H1 (cell line): ENCODE measurements around the gene CYP2F1. TPM values are rescaled to one million over a fixed set of nuclear protein-coding genes. Genes with fewer than 3 reads are reported as not detected.

Experiments used
- CTCF ChIA-PET: fragments of 300-600 bp; sonication (Branson Sonifier 250); formaldehyde crosslinking; loops from one replicate; lab custom pipeline; 2021; ENCODE audit not compliant: partially characterized antibody; lab: Charles Lee
- POLR2A ChIA-PET: fragments of 300-600 bp; sonication (Branson Sonifier 250); formaldehyde crosslinking; loops from one replicate; lab custom pipeline; 2021; ENCODE audit warnings: inconsistent platforms; ENCODE audit not compliant: partially characterized antibody; lab: Charles Lee
- DNase-seq, 2 experiments: peaks; one replicate each; pipeline versions ENCODE4 v3.0.0 to v3.0.0-alpha.2; 2010 to 2022; ENCODE audit warnings: low spot score in 2 of 2, low read depth in 1 of 2, mixed read lengths in 1 of 2
- FAIRE-seq: peaks from 2 replicates; lab custom pipeline; 2011; peaks lifted over from hg19 to GRCh38; lab: Jason Lieb, UNC
- H2AFZ ChIP-seq: 2 replicates; pipeline ENCODE4 v1.8.1; 2012; ENCODE audit warnings: low read length, inconsistent platforms
- H2AK5ac ChIP-seq: 2 replicates; pipeline ENCODE4 v1.6.1; 2013; ENCODE audit warnings: low read depth, low read length
- H2BK120ac ChIP-seq: replicated peaks from 2 replicates; pipeline ENCODE3; 2013; ENCODE audit warnings: low read depth, low read length, inconsistent platforms
- H2BK12ac ChIP-seq: 2 replicates; pipeline ENCODE4 v1.6.1; 2013; ENCODE audit warnings: low read depth, low read length
- H2BK15ac ChIP-seq: 2 replicates; pipeline ENCODE4 v1.6.1; 2013; ENCODE audit warnings: low read length
- H2BK20ac ChIP-seq: 2 replicates; pipeline ENCODE4 v1.6.1; 2013; ENCODE audit warnings: low read length
- H2BK5ac ChIP-seq: 2 replicates; pipeline ENCODE4 v1.6.1; 2013; ENCODE audit warnings: low read depth, low read length
- H3K14ac ChIP-seq: 2 replicates; pipeline ENCODE4 v1.6.1; 2013; ENCODE audit warnings: inconsistent platforms; ENCODE audit not compliant: insufficient read length
- H3K18ac ChIP-seq: 2 replicates; pipeline ENCODE4 v1.6.1; 2013; ENCODE audit warnings: low read length; ENCODE audit errors: extremely low read depth
- H3K23ac ChIP-seq: 2 replicates; pipeline ENCODE4 v1.6.1; 2013; ENCODE audit warnings: inconsistent platforms; ENCODE audit not compliant: insufficient read length
- H3K23me2 ChIP-seq: 2 replicates; pipeline ENCODE4 v1.6.1; 2013; ENCODE audit warnings: low read depth, low read length
- H3K27ac ChIP-seq: 2 replicates; pipeline ENCODE4 v1.6.1; 2011; ENCODE audit warnings: low read depth, low read length, inconsistent platforms
- H3K27me3 ChIP-seq, 4 experiments: replicated peaks in 1 of 4; 1 replicate in 1 of 4; 2 replicates in 3 of 4; pipeline versions ENCODE4 v1.6.1 to v1.8.1; 2011 to 2013; ENCODE audit warnings: low read length in 3 of 4, mild to moderate bottlenecking in 3 of 4, inconsistent platforms in 2 of 4, mixed read lengths in 2 of 4, moderate library complexity in 1 of 4; ENCODE audit not compliant: control insufficient read depth in 3 of 4, insufficient read depth in 3 of 4; ENCODE audit errors: extremely low read depth in 1 of 4
- H3K36me3 ChIP-seq, 4 experiments: 2 replicates each; pipeline versions ENCODE4 v1.6.1 to v1.8.1; 2011 to 2013; ENCODE audit warnings: mild to moderate bottlenecking in 4 of 4, low read length in 3 of 4, moderate library complexity in 2 of 4, control low read depth in 1 of 4, inconsistent platforms in 1 of 4; ENCODE audit not compliant: insufficient read depth in 4 of 4, control insufficient read depth in 2 of 4
- H3K4ac ChIP-seq: replicated peaks from 2 replicates; pipeline ENCODE3; 2013; ENCODE audit warnings: low read length, low read depth, mixed read lengths, inconsistent platforms; ENCODE audit not compliant: insufficient read length
- H3K4me1 ChIP-seq, 4 experiments: replicated peaks in 1 of 4; 1 replicate in 1 of 4; 2 replicates in 3 of 4; pipeline versions ENCODE4 v1.6.1 to v1.8.1; 2011 to 2013; ENCODE audit warnings: low read length in 3 of 4, inconsistent platforms in 2 of 4, mixed read lengths in 1 of 4; ENCODE audit not compliant: insufficient read depth in 4 of 4, control insufficient read depth in 3 of 4
- H3K4me2 ChIP-seq, 2 experiments: 2 replicates each; pipeline versions ENCODE4 v1.6.1 to v1.8.1; 2011 to 2013; ENCODE audit warnings: low read depth in 2 of 2, low read length in 2 of 2, control low read depth in 1 of 2, inconsistent platforms in 1 of 2, mild to moderate bottlenecking in 1 of 2; ENCODE audit not compliant: insufficient read depth in 1 of 2
- H3K4me3 ChIP-seq, 4 experiments: fragments of 200-600, 300-600 bp in 1 of 4; sonication (generic), shearing (Covaris generic), sonication (Bioruptor Twin) in 1 of 4; 2 replicates each; pipeline versions ENCODE4 v1.5.1 to v1.8.1; 2011 to 2016; ENCODE audit warnings: low read length in 4 of 4, low read depth in 3 of 4, control low read depth in 2 of 4, inconsistent platforms in 2 of 4, mild to moderate bottlenecking in 2 of 4, mixed read lengths in 1 of 4, moderate library complexity in 1 of 4; ENCODE audit not compliant: insufficient read depth in 2 of 4; ENCODE audit errors: extremely low read depth in 1 of 4
- H3K56ac ChIP-seq: replicated peaks from 2 replicates; pipeline ENCODE3; 2013; ENCODE audit warnings: low read depth, mild to moderate bottlenecking, mixed read lengths, low read length, inconsistent platforms; ENCODE audit not compliant: insufficient read length
- H3K79me1 ChIP-seq: 2 replicates; pipeline ENCODE4 v1.6.1; 2013; ENCODE audit warnings: low read depth, low read length, control low read depth
- H3K79me2 ChIP-seq, 2 experiments: 2 replicates each; pipeline versions ENCODE4 v1.6.1 to v1.8.1; 2012 to 2013; ENCODE audit warnings: low read length in 2 of 2, mild to moderate bottlenecking in 2 of 2, inconsistent platforms in 1 of 2; ENCODE audit not compliant: insufficient read depth in 2 of 2, control insufficient read depth in 1 of 2
- H3K9ac ChIP-seq, 4 experiments: replicated peaks in 1 of 4; 1 replicate in 1 of 4; 2 replicates in 3 of 4; pipeline versions ENCODE4 v1.6.1 to v1.8.1; 2011 to 2013; ENCODE audit warnings: low read depth in 3 of 4, low read length in 3 of 4, control low read depth in 2 of 4, mild to moderate bottlenecking in 2 of 4, moderate library complexity in 2 of 4, inconsistent platforms in 1 of 4; ENCODE audit errors: extremely low read depth in 1 of 4
- H3K9me3 ChIP-seq, 2 experiments: 2 replicates each; pipeline versions ENCODE4 v1.6.1 to v1.8.1; 2012 to 2013; ENCODE audit warnings: mild to moderate bottlenecking in 2 of 2, moderate library complexity in 2 of 2, control low read depth in 1 of 2, inconsistent platforms in 1 of 2, low read depth in 1 of 2, low read length in 1 of 2, mixed read lengths in 1 of 2; ENCODE audit not compliant: insufficient read depth in 2 of 2
- H4K20me1 ChIP-seq, 2 experiments: replicated peaks in 1 of 2; 2 replicates each; pipeline versions ENCODE3 to v1.8.1; 2011 to 2013; ENCODE audit warnings: inconsistent platforms in 2 of 2, low read length in 2 of 2, mild to moderate bottlenecking in 1 of 2; ENCODE audit not compliant: insufficient read depth in 2 of 2, control insufficient read depth in 1 of 2
- H4K5ac ChIP-seq: 2 replicates; pipeline ENCODE4 v1.6.1; 2013; ENCODE audit warnings: low read length, low read depth, mixed read lengths, inconsistent platforms; ENCODE audit not compliant: insufficient read length
- H4K8ac ChIP-seq: 2 replicates; pipeline ENCODE4 v1.8.0; 2013; ENCODE audit warnings: mild to moderate bottlenecking, moderate library complexity, low read length, inconsistent platforms; ENCODE audit not compliant: insufficient read depth; ENCODE audit errors: extremely low read depth
- H4K91ac ChIP-seq: replicated peaks from 2 replicates; pipeline ENCODE3; 2013; ENCODE audit warnings: low read length, mixed read lengths, inconsistent platforms; ENCODE audit not compliant: insufficient read length
- ATF3 ChIP-seq: IDR thresholded peaks from 2 replicates; pipeline ENCODE4 v1.6.1; 2011; ENCODE audit warnings: low read depth, mild to moderate bottlenecking, low read length; ENCODE audit not compliant: insufficient read depth
- CBX8 ChIP-seq: fragments of 300-800, 300-1000 bp; sonication (generic); IDR thresholded peaks from 2 replicates; pipeline ENCODE4 v1.7.1; 2016; ENCODE audit warnings: low read depth, low read length, borderline replicate concordance
- CHD2 ChIP-seq: IDR thresholded peaks from 2 replicates; pipeline ENCODE4 v1.6.1; 2012; ENCODE audit warnings: low read length, improper control_type of control experiment
- CTBP2 ChIP-seq: IDR thresholded peaks from 2 replicates; pipeline ENCODE4 v1.7.0; 2011; ENCODE audit warnings: borderline replicate concordance, mild to moderate bottlenecking, moderate library complexity, mixed read lengths, low read length; ENCODE audit not compliant: insufficient read depth, insufficient read length
- FOSL1 ChIP-seq: IDR thresholded peaks from 2 replicates; pipeline ENCODE4 v1.6.1; 2011; ENCODE audit warnings: mild to moderate bottlenecking, low read depth, low read length, moderate library complexity; ENCODE audit not compliant: insufficient read depth
- JUND ChIP-seq: IDR thresholded peaks from 2 replicates; pipeline ENCODE4 v1.6.1; 2011; ENCODE audit warnings: mild to moderate bottlenecking, improper control_type of control experiment, low read length
- NRF1 ChIP-seq: IDR thresholded peaks from 2 replicates; pipeline ENCODE4 v1.6.1; 2011; ENCODE audit warnings: mild to moderate bottlenecking, low read depth, low read length, improper control_type of control experiment
- SP1 ChIP-seq: IDR thresholded peaks from 2 replicates; pipeline ENCODE4 v1.6.1; 2011; ENCODE audit warnings: low read depth, low read length
- SP2 ChIP-seq: IDR thresholded peaks from 2 replicates; pipeline ENCODE4 v1.6.1; 2012; ENCODE audit warnings: mild to moderate bottlenecking, low read length, inconsistent platforms
- TAF1 ChIP-seq: IDR thresholded peaks from 2 replicates; pipeline ENCODE4 v1.6.1; 2011; ENCODE audit warnings: mild to moderate bottlenecking, low read depth, low read length
- USF2 ChIP-seq: IDR thresholded peaks from 2 replicates; pipeline ENCODE4 v1.6.1; 2011; ENCODE audit warnings: low read length, improper control_type of control experiment
- YY1 ChIP-seq: IDR thresholded peaks from 2 replicates; pipeline ENCODE4 v1.6.1; 2011; ENCODE audit warnings: low read depth, mild to moderate bottlenecking, low read length
- WGBS, 2 experiments: shearing (Covaris generic) in 1 of 2; methylation state at CpG; one replicate each; pipeline versions ENCODE4 v1.1.6 to v1.1.7; 2013 to 2015; ENCODE audit warnings: low lambda C conversion rate in 2 of 2, mixed read lengths in 2 of 2, inconsistent platforms in 1 of 2, low coverage in 1 of 2, missing lambda C conversion rate in 1 of 2; ENCODE audit not compliant: insufficient replicate concordance in 2 of 2, insufficient coverage in 1 of 2, insufficient read length in 1 of 2; ENCODE audit errors: extremely low coverage in 1 of 2, missing lambda C conversion rate in 1 of 2; 5-methylcytosine and 5-hydroxymethylcytosine counted together
- polyA plus RNA-seq, 7 experiments: library from polyadenylated mRNA; depleted of rRNA in 3 of 7; stranded (reverse) in 5 of 7; unstranded in 2 of 7; fragments of >200 nt in 5 of 7; fragments of 200-250 nt in 2 of 7; gene quantifications; 1 replicate in 5 of 7; 2 replicates in 1 of 7; 4 replicates in 1 of 7; pipeline versions ENCODE4 v1.2.1 to v1.2.3, GENCODE V29; 2011 to 2013; ENCODE audit warnings: missing spikeins in 2 of 7, mixed read lengths in 2 of 7
- total RNA-seq: library from RNA; stranded (reverse); fragmentation: NEBNext Ultra II Directional; extraction: Animal tissue kit (Norgen Biotek cat#: 25700); gene quantifications from 2 replicates; pipeline ENCODE4 v1.2.1, GENCODE V29; 2021

CYP2F1 gene
- total and polyA plus RNA-seq, 2 of the 8 experiments (the other 6 are each of a cell fraction or from before 2014, with no cell fraction given), result 0.17 TPM; not detected in 1

GRCh38 chr19:41076286-41076685 lies 37.9 kb upstream of the CYP2F1 start:
- no peak overlapping the region for H3K4ac ChIP-seq
- H4K91ac ChIP-seq, result no peak overlapping the region
- no peaks in the 10 kb centered on the region for H3K4me1 ChIP-seq
- no peak overlapping the region for H3K4me2 ChIP-seq
- FAIRE-seq (no peak), DNase-seq (no peak)
- H2BK20ac ChIP-seq, result no peak overlapping the region
- no peak overlapping the region for H3K23ac ChIP-seq
- no peak overlapping the region for H3K4me3 ChIP-seq
- 95% methylated on average over 3 of the region's 3 CpGs; no CpG with 5 or more reads in 1 of the 2 experiments for WGBS, 2 experiments
- ChIA-PET CTCF (no interaction called here), POLR2A (no interaction called here)
- no peak overlapping the region for H2AFZ ChIP-seq
- H3K36me3 ChIP-seq, result no peaks in the 10 kb centered on the region
- H3K18ac ChIP-seq, result no peak overlapping the region
- H4K5ac ChIP-seq, result no peak overlapping the region
- H2BK12ac ChIP-seq, result no peak overlapping the region
- H4K8ac ChIP-seq, result no peak overlapping the region
- H3K27ac ChIP-seq, result no peak overlapping the region
- H3K79me1 ChIP-seq, result no peaks in the 10 kb centered on the region
- H4K20me1 ChIP-seq, result no peaks in the 10 kb centered on the region
- no peak overlapping the region for H2BK5ac ChIP-seq
- H2BK120ac ChIP-seq, result no peak overlapping the region
- no peaks in the 10 kb centered on the region for H3K23me2 ChIP-seq
- no peaks in the 10 kb centered on the region for H3K9me3 ChIP-seq
- no peak for TF ChIP-seq TAF1
- TF ChIP-seq FOSL1, result no peak
- no peak for TF ChIP-seq SP2
- TF ChIP-seq JUND, result no peak
- no peak for TF ChIP-seq YY1
- no peak for TF ChIP-seq USF2
- no peak for TF ChIP-seq CBX8
- no peak for TF ChIP-seq ATF3
- no peak for TF ChIP-seq SP1
- no peak for TF ChIP-seq CTBP2
- no peak for TF ChIP-seq NRF1
- TF ChIP-seq CHD2, result no peak
- H3K9ac ChIP-seq, result no peak overlapping the region
- H2AK5ac ChIP-seq, result no peak overlapping the region
- H2BK15ac ChIP-seq, result no peak overlapping the region
- no peaks in the 10 kb centered on the region for H3K27me3 ChIP-seq
- H3K56ac ChIP-seq, result no peak overlapping the region
- no peak overlapping the region for H3K14ac ChIP-seq
- H3K79me2 ChIP-seq, result no peaks in the 10 kb centered on the region
